ENCODE measurements around the gene CLGN.

The CLGN gene

GRCh38 chr4:140374130-140374477 is 53.3 kb downstream of the CLGN start:
- H3K4me3 ChIP-seq (ENCODE audit: low read length in 2 of 2), result peak overlapping the region; percentile 79 to 99
- no peaks in the 10 kb centered on the region for H3K36me3 ChIP-seq (ENCODE audit: control insufficient read depth in 2 of 2, insufficient read depth in 2 of 2, low read length in 2 of 2)
- peaks cover 9% of the 10 kb centered on the region for H3K4me1 ChIP-seq (ENCODE audit: control insufficient read depth, insufficient read depth, low read length)
- peak overlapping the region; percentile 68 to 80 for H3K9ac ChIP-seq (ENCODE audit: low read length in 2 of 2)
- H3K27me3 ChIP-seq (ENCODE audit: control insufficient read depth in 1 of 2, insufficient read depth in 2 of 2, low read length in 2 of 2), result no peaks in the 10 kb centered on the region
- peak overlapping the region; percentile 70 for H3K27ac ChIP-seq (ENCODE audit: low read length)
- H3K9me3 ChIP-seq (ENCODE audit: control insufficient read depth in 2 of 2, low read length in 2 of 2), result no peaks in the 10 kb centered on the region

DNA sequence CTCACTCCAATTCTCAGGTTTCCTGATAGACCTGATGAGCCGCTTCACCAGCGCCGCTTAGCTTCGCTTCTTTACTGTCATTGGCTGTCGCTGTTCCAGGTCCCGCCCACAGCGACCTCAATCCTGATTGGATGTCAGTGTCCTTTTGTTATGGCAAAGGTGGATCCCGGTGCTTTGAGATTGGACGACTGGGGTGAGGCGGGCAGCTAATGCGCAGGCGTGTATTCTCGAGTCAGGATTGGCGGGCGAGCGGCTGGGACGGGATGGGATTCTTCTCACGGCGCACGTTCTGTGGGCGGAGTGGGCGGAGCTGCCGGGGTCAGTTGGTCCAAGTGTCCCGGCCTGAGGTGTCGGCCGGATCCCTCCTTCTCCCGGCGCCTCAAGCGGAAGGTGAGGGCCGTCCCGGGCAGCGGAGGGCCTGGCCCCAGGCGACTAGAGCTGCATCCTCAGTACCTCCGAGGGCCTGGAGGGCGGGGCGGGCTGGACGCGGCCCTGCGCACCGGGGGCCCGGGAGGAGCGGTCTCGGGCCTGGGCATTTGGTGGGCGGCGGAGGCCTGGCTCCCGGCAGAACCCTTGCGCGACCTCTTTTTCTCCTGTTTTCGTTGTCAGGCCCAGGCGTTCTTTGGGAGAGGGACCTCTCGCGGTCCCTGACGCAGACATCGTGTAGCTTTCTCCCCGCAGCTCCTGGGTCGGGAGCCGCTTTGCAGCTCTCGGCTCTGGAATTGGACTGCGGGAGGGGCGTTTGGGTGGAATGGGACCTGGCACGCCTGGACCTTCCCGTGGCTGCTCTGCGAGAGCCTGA is 53.9 kb downstream of the CLGN start, which contains the start of gene SCOC:
Gene SCOC (plus strand): TSS at position 319 of the 802 bp plus-strand sequence. CDS start 5,525 bp downstream, outside the sequence.
- no peaks in the 10 kb centered on the region for H3K9me3 ChIP-seq (ENCODE audit: control insufficient read depth in 2 of 2, low read length in 2 of 2)

GRCh38 chr4:140372751-140373327 is 54.6 kb downstream of the CLGN start:
- peak overlapping the region; percentile 70 for H3K27ac ChIP-seq (ENCODE audit: low read length)
- peak overlapping the region; percentile 81 to 92 for H3K9ac ChIP-seq (ENCODE audit: low read length in 2 of 2)

More for the DNA sequence above, 53.9 kb downstream of the CLGN start, which contains the start of gene SCOC:
- no peaks in the 10 kb centered on the region for H3K27me3 ChIP-seq (ENCODE audit: control insufficient read depth in 1 of 2, insufficient read depth in 2 of 2, low read length in 2 of 2)
- no peaks in the 10 kb centered on the region for H3K36me3 ChIP-seq (ENCODE audit: control insufficient read depth in 2 of 2, insufficient read depth in 2 of 2, low read length in 2 of 2)
- peaks cover 9% of the 10 kb centered on the region for H3K4me1 ChIP-seq (ENCODE audit: control insufficient read depth, insufficient read depth, low read length)
- peak within 1 kb of the TSS; percentile 81 to 92 for H3K9ac ChIP-seq (ENCODE audit: low read length in 2 of 2)
- H3K27ac ChIP-seq (ENCODE audit: low read length), result peak within 1 kb of the TSS; percentile 70
- H3K4me3 ChIP-seq (ENCODE audit: low read length in 2 of 2), result peak within 1 kb of the TSS; percentile 79 to 99

DNA sequence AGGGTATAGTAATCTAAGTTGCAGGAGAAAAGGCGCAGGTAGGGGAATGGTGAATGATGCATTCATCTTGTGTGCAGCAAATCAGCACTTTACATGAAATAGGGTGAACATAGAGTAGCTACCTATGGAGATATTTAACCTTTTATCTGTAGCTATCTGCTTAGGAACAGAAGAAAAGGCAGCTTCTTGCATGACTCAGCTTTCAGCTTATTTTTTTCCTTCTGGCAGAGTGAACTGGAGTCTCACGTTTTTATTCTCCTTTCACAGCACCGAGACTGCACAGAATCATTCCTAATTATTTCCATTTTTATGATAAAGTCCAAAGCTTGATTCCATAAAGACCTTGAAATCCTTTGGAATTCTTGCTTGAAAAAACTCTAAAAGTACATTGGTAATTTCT is 58.8 kb downstream of the CLGN start:
- Histone ChIP-seq H3K9ac (ENCODE audit: low read length in 2 of 2) (no peak overlapping the region), H3K36me3 (ENCODE audit: control insufficient read depth in 2 of 2, insufficient read depth in 2 of 2, low read length in 2 of 2) (no peaks in the 10 kb centered on the region), H3K9me3 (ENCODE audit: control insufficient read depth in 2 of 2, low read length in 2 of 2) (no peaks in the 10 kb centered on the region), H3K4me1 (ENCODE audit: control insufficient read depth, insufficient read depth, low read length) (no peaks in the 10 kb centered on the region), H3K27me3 (ENCODE audit: control insufficient read depth in 1 of 2, insufficient read depth in 2 of 2, low read length in 2 of 2) (no peaks in the 10 kb centered on the region), H3K4me3 (ENCODE audit: low read length in 2 of 2) (no peak overlapping the region), H3K27ac (ENCODE audit: low read length) (no peak overlapping the region)

More at GRCh38 chr4:140372751-140373327, 54.6 kb downstream of the CLGN start:
- Histone ChIP-seq H3K36me3 (ENCODE audit: control insufficient read depth in 2 of 2, insufficient read depth in 2 of 2, low read length in 2 of 2) (no peaks in the 10 kb centered on the region), H3K27me3 (ENCODE audit: control insufficient read depth in 1 of 2, insufficient read depth in 2 of 2, low read length in 2 of 2) (no peaks in the 10 kb centered on the region), H3K9me3 (ENCODE audit: control insufficient read depth in 2 of 2, low read length in 2 of 2) (no peaks in the 10 kb centered on the region), H3K4me3 (ENCODE audit: low read length in 2 of 2) (peak overlapping the region; percentile 79 to 99), H3K4me1 (ENCODE audit: control insufficient read depth, insufficient read depth, low read length) (peaks cover 9% of the 10 kb centered on the region)

DNA sequence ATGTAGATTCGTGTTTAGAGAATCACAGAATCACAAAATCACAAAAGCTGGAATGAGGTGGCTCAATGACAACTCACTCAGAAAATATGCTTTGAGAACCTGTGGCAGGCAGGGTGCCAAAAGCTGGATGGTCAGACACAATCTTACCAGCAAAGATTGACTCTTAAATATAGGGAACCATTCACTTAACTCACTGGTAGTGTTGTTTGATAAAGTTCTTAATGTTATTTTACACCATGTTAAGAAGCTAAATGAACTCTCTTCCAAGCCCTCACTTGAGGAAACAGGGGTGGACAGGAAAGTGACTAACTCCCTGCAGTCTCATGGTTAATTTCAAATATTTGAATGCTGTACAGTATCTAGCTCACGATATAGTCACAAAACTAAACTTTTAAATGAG is 59.7 kb downstream of the CLGN start:
- no peaks in the 10 kb centered on the region for H3K9me3 ChIP-seq (ENCODE audit: control insufficient read depth in 2 of 2, low read length in 2 of 2)
- H3K27ac ChIP-seq (ENCODE audit: low read length), result no peak overlapping the region
- no peaks in the 10 kb centered on the region for H3K36me3 ChIP-seq (ENCODE audit: control insufficient read depth in 2 of 2, insufficient read depth in 2 of 2, low read length in 2 of 2)
- H3K4me1 ChIP-seq (ENCODE audit: control insufficient read depth, insufficient read depth, low read length), result no peaks in the 10 kb centered on the region
- no peaks in the 10 kb centered on the region for H3K27me3 ChIP-seq (ENCODE audit: control insufficient read depth in 1 of 2, insufficient read depth in 2 of 2, low read length in 2 of 2)
- H3K4me3 ChIP-seq (ENCODE audit: low read length in 2 of 2), result no peak overlapping the region
- no peak overlapping the region for H3K9ac ChIP-seq (ENCODE audit: low read length in 2 of 2)

DNA sequence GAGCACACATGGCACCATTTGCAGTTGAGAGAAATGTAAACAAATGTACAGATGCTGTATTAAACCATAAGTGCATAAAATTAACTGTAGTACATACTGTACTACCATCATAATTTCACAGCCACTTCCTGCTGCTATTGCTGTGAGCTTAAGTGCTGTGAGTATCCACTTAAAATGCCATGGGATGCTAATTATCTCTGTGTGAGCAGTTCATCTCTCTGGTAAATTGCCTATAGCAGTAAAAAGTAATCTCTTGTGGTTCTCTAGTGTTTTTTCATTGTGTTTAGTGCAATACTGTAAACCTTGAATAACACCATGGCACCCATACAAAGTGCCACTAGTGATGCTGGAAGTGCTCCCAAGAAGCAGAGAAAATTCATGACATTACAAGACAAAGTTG is 63.9 kb downstream of the CLGN start:
- Histone ChIP-seq H3K27ac (ENCODE audit: low read length) (no peak overlapping the region), H3K4me3 (ENCODE audit: low read length in 2 of 2) (no peak overlapping the region), H3K36me3 (ENCODE audit: control insufficient read depth in 2 of 2, insufficient read depth in 2 of 2, low read length in 2 of 2) (no peaks in the 10 kb centered on the region), H3K27me3 (ENCODE audit: control insufficient read depth in 1 of 2, insufficient read depth in 2 of 2, low read length in 2 of 2) (no peaks in the 10 kb centered on the region), H3K9ac (ENCODE audit: low read length in 2 of 2) (no peak overlapping the region), H3K4me1 (ENCODE audit: control insufficient read depth, insufficient read depth, low read length) (no peaks in the 10 kb centered on the region), H3K9me3 (ENCODE audit: control insufficient read depth in 2 of 2, low read length in 2 of 2) (no peaks in the 10 kb centered on the region)

DNA sequence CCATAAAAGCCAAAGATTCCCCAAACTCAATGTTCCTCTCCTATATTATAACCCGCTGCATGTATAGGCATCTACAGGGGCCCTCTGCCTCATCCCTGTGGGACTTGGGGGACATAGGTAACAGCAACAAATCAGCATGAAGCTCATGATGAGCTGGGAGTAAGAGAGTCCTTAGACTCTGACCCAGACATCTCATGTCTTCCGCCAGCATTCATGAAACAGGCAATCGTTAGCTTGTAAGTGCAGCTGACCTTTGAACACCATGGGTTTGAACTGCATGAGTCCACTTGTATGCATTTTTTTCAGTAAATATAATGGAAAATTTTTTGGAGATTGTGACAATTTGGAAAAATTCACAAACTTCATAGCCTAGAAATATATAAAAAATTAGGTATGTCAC is 64.4 kb downstream of the CLGN start:
- H3K27me3 ChIP-seq (ENCODE audit: control insufficient read depth in 1 of 2, insufficient read depth in 2 of 2, low read length in 2 of 2), result no peaks in the 10 kb centered on the region
- H3K36me3 ChIP-seq (ENCODE audit: control insufficient read depth in 2 of 2, insufficient read depth in 2 of 2, low read length in 2 of 2), result no peaks in the 10 kb centered on the region
- no peak overlapping the region for H3K27ac ChIP-seq (ENCODE audit: low read length)
- no peaks in the 10 kb centered on the region for H3K4me1 ChIP-seq (ENCODE audit: control insufficient read depth, insufficient read depth, low read length)
- no peak overlapping the region for H3K4me3 ChIP-seq (ENCODE audit: low read length in 2 of 2)
- H3K9ac ChIP-seq (ENCODE audit: low read length in 2 of 2), result no peak overlapping the region
- no peaks in the 10 kb centered on the region for H3K9me3 ChIP-seq (ENCODE audit: control insufficient read depth in 2 of 2, low read length in 2 of 2)

DNA sequence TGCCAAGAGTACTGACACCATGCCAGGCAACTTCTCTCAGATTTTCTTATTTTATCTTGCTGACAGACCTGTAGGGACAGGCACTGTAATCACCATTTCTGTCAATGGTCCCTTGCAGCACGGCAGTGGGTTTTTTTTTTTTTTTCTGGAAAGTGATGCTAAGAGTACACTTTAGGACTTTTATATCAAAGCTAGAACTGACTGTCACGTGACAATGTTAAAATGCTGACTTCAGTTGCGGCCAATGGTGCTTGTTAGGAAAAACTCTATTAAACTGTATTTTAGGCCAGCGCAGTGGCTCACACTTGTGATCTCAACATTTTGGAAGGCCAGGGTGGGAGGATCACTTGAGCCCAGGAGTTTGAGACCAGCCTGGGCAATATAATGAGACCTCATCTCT is 66.3 kb downstream of the CLGN start:
- Histone ChIP-seq H3K36me3 (ENCODE audit: control insufficient read depth in 2 of 2, insufficient read depth in 2 of 2, low read length in 2 of 2) (no peaks in the 10 kb centered on the region), H3K27ac (ENCODE audit: low read length) (no peak overlapping the region), H3K9me3 (ENCODE audit: control insufficient read depth in 2 of 2, low read length in 2 of 2) (no peaks in the 10 kb centered on the region), H3K27me3 (ENCODE audit: control insufficient read depth in 1 of 2, insufficient read depth in 2 of 2, low read length in 2 of 2) (peaks cover 0 to 2% of the 10 kb centered on the region in 2 donors), H3K4me3 (ENCODE audit: low read length in 2 of 2) (no peak overlapping the region), H3K4me1 (ENCODE audit: control insufficient read depth, insufficient read depth, low read length) (no peaks in the 10 kb centered on the region), H3K9ac (ENCODE audit: low read length in 2 of 2) (no peak overlapping the region)

DNA sequence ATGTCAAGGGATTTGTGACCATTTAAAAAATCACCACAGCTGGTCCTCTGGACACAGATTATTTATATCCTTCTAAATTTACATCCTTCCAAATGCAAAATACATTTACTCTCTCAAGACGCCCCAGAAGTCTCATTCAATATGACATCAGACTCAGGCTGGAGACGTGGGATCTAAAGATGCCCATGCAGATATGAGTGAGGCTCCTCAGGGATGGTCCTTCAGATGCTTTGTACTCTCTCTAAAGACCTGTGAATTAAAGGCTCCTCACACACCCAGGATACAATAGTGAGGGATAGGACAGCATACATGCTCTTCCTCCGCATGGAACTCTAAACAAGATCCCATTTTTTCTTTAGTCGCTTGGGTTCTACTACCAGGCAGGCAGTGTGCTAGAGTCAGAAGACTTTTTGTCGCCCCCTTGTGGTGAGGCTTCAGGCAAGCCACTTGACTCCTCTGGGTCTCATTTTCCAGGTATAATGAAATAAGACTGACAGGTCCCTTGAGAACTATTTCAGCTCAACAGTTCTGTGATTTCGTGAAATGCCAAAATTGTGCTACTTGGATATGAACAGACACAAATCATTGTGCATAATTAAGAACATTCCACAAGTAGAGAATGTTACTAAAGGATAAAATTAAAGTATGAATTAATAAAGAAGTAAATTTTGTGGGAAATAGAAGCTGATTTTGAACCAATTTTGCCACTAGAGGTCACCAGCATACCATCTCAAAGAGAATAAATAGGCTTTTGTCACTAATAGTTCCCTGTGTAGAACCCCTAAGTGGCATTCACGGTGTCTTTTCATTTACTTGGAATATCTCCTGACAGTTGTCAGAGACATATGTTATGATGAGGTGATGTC is 67.7 kb downstream of the CLGN start:
- Histone ChIP-seq H3K9me3 (ENCODE audit: control insufficient read depth in 2 of 2, low read length in 2 of 2) (no peaks in the 10 kb centered on the region), H3K27ac (ENCODE audit: low read length) (no peak overlapping the region), H3K36me3 (ENCODE audit: control insufficient read depth in 2 of 2, insufficient read depth in 2 of 2, low read length in 2 of 2) (no peaks in the 10 kb centered on the region), H3K9ac (ENCODE audit: low read length in 2 of 2) (no peak overlapping the region), H3K4me3 (ENCODE audit: low read length in 2 of 2) (no peak overlapping the region), H3K4me1 (ENCODE audit: control insufficient read depth, insufficient read depth, low read length) (no peaks in the 10 kb centered on the region), H3K27me3 (ENCODE audit: control insufficient read depth in 1 of 2, insufficient read depth in 2 of 2, low read length in 2 of 2) (peaks cover 0 to 2% of the 10 kb centered on the region in 2 donors)

DNA sequence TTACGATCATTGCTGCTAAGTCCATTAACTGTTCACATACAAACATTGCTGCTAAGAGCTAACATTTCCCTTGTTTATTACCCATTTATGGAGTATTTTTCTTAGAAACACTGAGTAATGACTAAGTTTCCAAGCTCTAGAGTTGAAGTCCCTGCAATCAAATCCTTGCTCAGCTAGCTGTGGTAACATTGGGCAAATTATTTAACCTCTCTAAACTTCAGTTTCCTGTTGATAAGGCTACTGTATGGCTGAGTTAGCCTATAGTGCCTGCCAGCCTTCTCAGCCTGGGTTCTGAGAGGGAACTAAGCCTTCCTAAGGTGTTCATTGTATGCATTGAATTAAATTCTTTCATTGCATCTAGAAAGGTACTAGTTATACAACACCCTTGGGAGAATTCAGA is 69.2 kb downstream of the CLGN start:
- Histone ChIP-seq H3K27ac (ENCODE audit: low read length) (no peak overlapping the region), H3K36me3 (ENCODE audit: control insufficient read depth in 2 of 2, insufficient read depth in 2 of 2, low read length in 2 of 2) (no peaks in the 10 kb centered on the region), H3K4me1 (ENCODE audit: control insufficient read depth, insufficient read depth, low read length) (no peaks in the 10 kb centered on the region), H3K4me3 (ENCODE audit: low read length in 2 of 2) (no peak overlapping the region), H3K27me3 (ENCODE audit: control insufficient read depth in 1 of 2, insufficient read depth in 2 of 2, low read length in 2 of 2) (peaks cover 0 to 2% of the 10 kb centered on the region in 2 donors), H3K9ac (ENCODE audit: low read length in 2 of 2) (no peak overlapping the region), H3K9me3 (ENCODE audit: control insufficient read depth in 2 of 2, low read length in 2 of 2) (no peaks in the 10 kb centered on the region)
